HepG2 (cell line): ENCODE data around the gene SLC8B1. TPM values are rescaled to one million over a fixed set of nuclear protein-coding genes. Genes with fewer than 3 reads are reported as not detected.

Source experiments
- ATF5 ChIP-seq: sonication (generic); formaldehyde crosslinking; IDR thresholded peaks from 2 replicates; pipeline ENCODE4 v1.4.0; 2020; ENCODE audit warnings: mild to moderate bottlenecking, low read depth, missing genetic modification reagents
- CC2D1A ChIP-seq: sonication (generic); formaldehyde crosslinking; IDR thresholded peaks from 2 replicates; pipeline ENCODE4 v1.8.1; 2023; ENCODE audit warnings: mild to moderate bottlenecking, missing genetic modification reagents
- RAD51 ChIP-seq: fragments of 450-650 bp; IDR thresholded peaks from 2 replicates; pipeline ENCODE4 v1.6.1; 2016; ENCODE audit warnings: borderline replicate concordance
- RFX3 ChIP-seq: IDR thresholded peaks from 2 replicates; pipeline ENCODE4 v1.6.1; 2016; ENCODE audit warnings: missing biosample characterization, missing genetic modification reagents
- THAP8 ChIP-seq: sonication (generic); formaldehyde crosslinking; IDR thresholded peaks from 2 replicates; pipeline ENCODE4 v1.5.1; 2020; ENCODE audit warnings: missing genetic modification reagents, mild to moderate bottlenecking, borderline replicate concordance
- YEATS2 ChIP-seq: sonication (generic); formaldehyde crosslinking; IDR thresholded peaks from 2 replicates; pipeline ENCODE4 v1.4.0; 2020; ENCODE audit warnings: missing genetic modification reagents, borderline replicate concordance
- ZFP37 ChIP-seq: sonication (generic); formaldehyde crosslinking; IDR thresholded peaks from 2 replicates; pipeline ENCODE4 v1.4.0; 2020; ENCODE audit warnings: missing genetic modification reagents, borderline replicate concordance
- ZNF430 ChIP-seq: sonication (generic); formaldehyde crosslinking; IDR thresholded peaks from 2 replicates; pipeline ENCODE4 v1.9.0; 2021; ENCODE audit warnings: mild to moderate bottlenecking, missing genetic modification reagents
- ZNF629 ChIP-seq: sonication (generic); formaldehyde crosslinking; conservative IDR thresholded peaks from 2 replicates; pipeline ENCODE4 v1.5.0; 2020; ENCODE audit warnings: missing genetic modification reagents
- ZNF839 ChIP-seq: sonication (generic); formaldehyde crosslinking; IDR thresholded peaks from 2 replicates; pipeline ENCODE4 v1.4.0; 2020; ENCODE audit warnings: missing genetic modification reagents, mild to moderate bottlenecking, borderline replicate concordance
- polyA plus RNA-seq, 8 experiments: library from polyadenylated mRNA; depleted of rRNA in 3 of 8; stranded (reverse) in 7 of 8; unstranded in 1 of 8; fragments of >200 nt; fragmentation: Illumina TruSeq in 4 of 8; extraction: Trizol in 4 of 8; gene quantifications; 2 replicates each; pipeline versions ENCODE4 v1.2.1 to v1.2.3, GENCODE V29; 2011 to 2016; ENCODE audit warnings: low read depth in 4 of 8, missing spikeins in 1 of 8, mixed read lengths in 1 of 8; ENCODE audit not compliant: insufficient read depth in 1 of 8
- total RNA-seq, 5 experiments: library from RNA; depleted of rRNA; stranded (reverse); fragments of >200 nt; fragmentation: Illumina TruSeq; extraction: Trizol; gene quantifications; 2 replicates each; pipeline ENCODE4 v1.2.3, GENCODE V29; 2016; ENCODE audit warnings: low read depth in 1 of 5
- TF ChIP-seq, protein P1 (sequence below): sonication (generic); formaldehyde crosslinking; IDR thresholded peaks from 2 replicates; pipeline ENCODE4 v1.9.0; 2021; ENCODE audit warnings: missing genetic modification reagents, mild to moderate bottlenecking, borderline replicate concordance

Gene SLC8B1
- total and polyA plus RNA-seq, 2 of the 13 experiments (the other 11 are each of a cell fraction or from before 2014, with no cell fraction given), result 6.8 to 8.0 TPM

- no peak for TF ChIP-seq ATF5
- TF ChIP-seq RFX3 (CRISPR knock-in tag), result no peak
- TF ChIP-seq CC2D1A (CRISPR knock-in tag), result no peak
- TF ChIP-seq THAP8 (CRISPR knock-in tag), result no peak
- no peak for TF ChIP-seq YEATS2 (CRISPR knock-in tag)
- no peak for TF ChIP-seq ZNF839 (CRISPR knock-in tag)
- TF ChIP-seq RAD51, result no peak
- no peak for TF ChIP-seq ZFP37 (CRISPR knock-in tag)
- no peak for TF ChIP-seq ZNF629 (CRISPR knock-in tag)
- no peak for TF ChIP-seq ZNF430 (CRISPR knock-in tag)
- TF ChIP-seq, protein P1, sequence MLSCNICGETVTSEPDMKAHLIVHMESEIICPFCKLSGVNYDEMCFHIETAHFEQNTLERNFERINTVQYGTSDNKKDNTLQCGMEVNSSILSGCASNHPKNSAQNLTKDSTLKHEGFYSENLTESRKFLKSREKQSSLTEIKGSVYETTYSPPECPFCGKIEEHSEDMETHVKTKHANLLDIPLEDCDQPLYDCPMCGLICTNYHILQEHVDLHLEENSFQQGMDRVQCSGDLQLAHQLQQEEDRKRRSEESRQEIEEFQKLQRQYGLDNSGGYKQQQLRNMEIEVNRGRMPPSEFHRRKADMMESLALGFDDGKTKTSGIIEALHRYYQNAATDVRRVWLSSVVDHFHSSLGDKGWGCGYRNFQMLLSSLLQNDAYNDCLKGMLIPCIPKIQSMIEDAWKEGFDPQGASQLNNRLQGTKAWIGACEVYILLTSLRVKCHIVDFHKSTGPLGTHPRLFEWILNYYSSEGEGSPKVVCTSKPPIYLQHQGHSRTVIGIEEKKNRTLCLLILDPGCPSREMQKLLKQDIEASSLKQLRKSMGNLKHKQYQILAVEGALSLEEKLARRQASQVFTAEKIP (CRISPR knock-in tag), result no peak
These were observed 31.9 kb upstream of the SLC8B1 start (continued) for GRCh38 chr12:113366827-113367226.
